GM21786 (cell line): ENCODE data around the gene CMTM5.

Source experiments
- ATAC-seq: cut with Tn5 transposase; IDR thresholded peaks from one replicate; pipeline ENCODE4 v1.9.1; 2021; ENCODE audit not compliant: unreplicated experiment

The CMTM5 gene, protein sequence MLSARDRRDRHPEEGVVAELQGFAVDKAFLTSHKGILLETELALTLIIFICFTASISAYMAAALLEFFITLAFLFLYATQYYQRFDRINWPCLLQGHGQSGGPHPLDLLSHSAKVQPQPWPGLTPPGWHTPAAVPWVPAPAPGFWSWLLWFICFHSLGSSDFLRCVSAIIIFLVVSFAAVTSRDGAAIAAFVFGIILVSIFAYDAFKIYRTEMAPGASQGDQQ

DNA sequence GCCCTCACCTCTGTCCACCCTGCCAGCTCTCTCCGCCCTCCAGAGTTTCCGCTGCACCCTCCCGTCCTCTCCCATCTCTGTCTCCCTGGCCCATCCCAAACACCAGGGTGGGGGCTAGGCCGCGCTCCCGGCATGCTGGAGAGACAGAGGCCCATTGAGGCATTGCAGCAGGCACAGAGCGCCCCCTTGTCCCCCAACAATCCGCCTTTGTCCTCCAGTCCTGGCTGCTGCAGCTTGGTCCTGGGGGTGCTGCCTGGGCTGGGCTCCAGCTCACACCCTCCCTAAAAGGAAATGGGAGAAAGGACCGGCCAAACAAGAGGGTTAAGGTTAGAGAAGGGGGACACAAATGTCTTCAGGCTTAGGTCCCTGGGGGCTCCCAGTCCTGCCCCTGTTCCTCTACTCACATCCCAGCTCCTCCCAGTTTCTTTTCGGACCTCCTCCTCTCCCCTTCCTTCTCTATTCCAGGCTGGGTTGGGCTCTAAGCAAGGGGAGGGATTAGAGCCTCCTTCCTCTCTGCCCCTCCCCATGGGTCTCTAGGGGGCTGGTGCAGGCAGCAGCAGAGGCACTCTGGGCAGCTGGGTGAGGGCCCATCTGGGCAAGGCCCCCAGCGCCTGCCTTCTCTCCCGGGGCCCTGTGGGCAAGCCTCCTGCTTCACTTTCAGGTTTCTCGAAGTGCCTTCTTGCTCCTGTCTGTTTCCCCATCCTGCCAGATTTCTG is at the start of gene CMTM5:
CMTM5 (plus strand) TSS at position 565 of the 716 bp plus-strand sequence. CDS start 206 bp downstream, outside the sequence.
- no peak for ATAC-seq

DNA sequence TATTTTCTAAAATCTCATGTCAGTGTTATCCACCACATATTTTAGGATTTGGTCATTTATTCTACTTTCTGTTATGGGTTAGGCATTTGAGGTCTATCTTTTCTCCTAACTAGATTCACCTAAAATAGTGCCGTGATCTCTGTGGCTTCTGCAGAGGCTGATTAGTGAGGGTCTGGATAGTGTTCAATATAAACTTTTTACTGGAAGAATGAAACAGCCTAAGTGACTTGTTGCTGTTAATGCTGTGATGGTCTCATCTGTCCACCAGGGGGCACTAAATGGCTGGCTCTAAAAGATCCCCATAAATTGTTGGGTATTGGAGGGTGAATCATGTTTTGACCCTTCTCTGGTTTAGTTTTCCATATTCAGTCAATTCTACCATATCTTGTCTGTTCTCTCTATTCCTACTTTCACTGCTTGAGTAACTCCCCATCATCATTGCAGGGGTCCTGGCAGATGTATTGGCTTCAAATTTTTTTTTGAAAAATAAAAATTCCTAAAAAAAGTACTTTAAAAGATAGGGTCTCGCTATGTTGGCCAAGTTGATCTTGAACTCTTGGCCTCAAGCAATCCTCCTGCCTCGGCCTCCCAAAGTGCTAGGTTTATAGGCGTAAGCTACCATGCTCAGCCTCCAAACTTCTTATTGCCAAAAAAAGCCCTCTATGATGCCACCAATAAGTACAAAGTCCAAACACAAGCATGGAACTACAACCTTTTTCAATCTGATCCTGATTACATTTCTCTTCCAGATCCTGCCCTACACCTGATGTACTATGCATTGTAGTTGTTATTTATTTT is 48.7 kb upstream of the CMTM5 start:
- no peak for ATAC-seq

DNA sequence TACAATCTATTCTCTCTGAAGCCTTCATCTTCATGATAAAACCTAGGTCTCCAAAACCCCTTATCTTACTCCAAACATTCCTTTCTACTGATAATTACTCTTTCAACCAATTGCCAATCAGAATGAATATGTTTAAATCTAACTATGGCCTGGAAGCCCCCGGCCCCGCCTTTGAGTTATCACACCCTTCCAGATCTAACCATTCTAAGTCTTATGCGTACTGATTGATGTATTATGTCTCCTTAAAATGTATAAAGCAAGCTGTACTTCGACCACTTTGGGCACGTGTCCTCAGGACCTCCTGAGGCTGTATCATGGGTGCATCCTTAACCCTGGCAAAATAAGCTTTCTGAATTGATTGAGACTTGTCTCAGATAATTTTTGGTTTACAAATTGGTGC is 41.2 kb upstream of the CMTM5 start:
- ATAC-seq = no peak

DNA sequence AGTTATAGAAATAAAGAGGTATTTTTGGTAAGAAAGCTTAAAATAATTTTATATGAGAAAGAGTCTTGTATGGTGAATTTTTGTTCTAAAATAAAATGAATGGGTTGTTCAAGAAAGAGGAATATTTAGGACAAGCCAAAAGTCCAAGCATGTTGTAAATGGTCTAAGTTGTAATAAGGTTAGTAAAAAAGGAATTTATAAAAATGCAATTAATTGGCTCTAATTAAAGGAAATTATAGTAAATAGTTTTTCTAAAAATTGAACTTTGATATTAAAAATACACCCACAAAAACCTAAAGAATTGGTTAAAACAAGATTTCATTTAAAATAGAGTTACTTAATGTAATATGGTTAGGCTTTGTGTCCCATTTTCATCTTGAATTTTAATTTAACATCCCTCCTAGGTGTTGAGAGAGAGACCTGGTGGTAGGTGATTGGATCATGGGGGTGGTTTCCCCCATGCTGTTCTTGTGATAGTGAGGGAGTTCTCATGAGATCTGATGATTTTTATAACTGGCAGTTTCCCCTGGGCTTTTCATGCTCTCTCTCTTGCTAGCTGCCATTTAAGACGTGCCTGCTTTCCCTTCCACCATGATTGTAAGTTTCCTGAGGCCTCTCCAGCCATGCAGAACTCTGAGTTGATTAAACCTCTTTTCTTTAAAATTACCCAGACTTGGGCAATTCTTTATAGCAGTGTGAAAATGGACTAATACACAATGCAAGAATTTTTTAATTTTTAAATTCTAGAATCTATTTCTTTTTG is 37.2 kb upstream of the CMTM5 start:
- no peak for ATAC-seq

DNA sequence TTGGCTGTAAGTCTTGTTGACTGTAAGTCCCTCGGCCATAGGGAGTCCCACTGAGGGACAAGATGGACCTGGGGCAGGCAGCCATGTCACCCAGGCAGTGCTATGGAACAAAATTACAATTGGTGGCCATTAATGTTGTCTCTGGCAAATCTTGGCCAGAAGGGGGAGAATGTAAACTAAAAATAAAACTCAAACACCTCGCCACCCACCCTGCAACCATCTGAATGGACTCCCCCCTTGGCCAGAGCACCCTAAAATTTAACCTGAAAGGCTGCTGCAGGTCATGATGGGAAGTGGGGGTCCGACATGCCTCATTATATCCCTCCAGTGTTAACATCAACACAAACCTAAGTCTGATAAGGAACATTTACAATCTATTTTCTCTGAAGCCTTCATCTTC is 32.4 kb upstream of the CMTM5 start:
- no peak for ATAC-seq

DNA sequence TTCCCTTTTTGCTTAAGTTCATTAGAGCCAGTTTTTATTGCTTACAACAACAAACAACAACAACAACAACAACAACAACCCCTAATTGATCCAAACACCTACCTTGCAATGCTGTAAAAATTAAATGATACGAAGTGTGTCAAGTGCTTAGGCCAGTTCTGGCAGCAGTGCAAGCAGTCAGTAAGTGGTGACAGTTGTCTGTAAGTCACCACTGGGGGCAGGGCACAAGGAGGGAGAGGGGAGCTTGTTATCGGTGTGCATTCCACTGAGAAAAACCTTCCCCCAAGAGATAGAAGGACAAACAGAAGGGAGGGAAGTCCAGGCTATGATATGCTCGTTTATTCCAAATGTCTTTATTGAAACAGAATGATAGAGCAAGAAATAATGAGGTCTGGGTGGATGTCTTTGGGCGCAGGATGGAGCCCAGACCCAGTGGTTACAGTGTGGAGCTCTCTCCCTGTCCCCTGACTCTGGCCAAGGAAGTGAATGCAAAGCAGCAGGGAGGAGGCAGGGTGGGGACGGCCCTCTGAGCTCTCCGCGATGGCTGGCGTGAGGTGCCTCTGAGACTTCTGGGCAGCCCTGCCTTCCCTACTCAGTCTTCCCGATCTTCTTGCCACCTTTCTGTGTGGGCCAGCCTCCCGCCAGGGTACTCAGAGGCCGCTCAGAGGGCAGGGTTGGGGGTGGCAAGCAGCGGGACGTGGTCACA is 30.7 kb upstream of the CMTM5 start:
- ATAC-seq = no peak

DNA sequence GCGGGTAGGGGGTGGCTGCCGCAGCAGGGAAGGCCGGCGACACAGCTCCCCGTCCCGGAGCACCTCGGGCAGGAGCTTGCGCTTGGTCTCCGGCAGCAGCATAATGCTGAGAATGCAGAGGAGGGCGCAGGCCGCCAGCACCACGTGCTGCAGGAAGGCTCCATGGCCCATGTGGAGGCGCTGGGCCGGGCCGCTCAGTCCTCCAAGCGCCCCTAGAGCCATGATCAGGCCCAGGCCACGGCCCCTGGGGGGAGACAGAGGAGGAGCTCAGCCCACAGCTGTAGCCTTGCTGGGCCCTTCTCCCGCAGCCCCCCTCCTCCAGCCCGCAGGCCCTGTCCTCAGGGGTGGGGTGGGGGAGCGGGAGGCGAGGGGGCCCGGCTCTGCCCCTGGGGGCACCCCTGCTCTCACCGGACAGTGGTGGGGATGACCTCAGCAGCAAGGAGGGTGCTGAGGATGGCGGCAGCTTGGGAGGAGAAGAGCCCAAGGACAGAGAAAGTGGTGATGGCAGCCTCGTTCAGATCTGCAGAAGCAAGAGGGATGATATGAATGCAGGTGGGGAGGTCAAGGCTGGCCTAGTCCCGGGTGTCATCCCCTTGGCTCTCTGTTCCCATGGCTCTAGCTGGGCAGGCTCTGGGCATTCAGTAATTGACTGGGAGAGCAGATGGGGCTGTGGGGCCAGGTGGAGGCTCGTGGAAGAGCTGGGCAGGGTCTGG is 30.0 kb upstream of the CMTM5 start:
- no peak for ATAC-seq

DNA sequence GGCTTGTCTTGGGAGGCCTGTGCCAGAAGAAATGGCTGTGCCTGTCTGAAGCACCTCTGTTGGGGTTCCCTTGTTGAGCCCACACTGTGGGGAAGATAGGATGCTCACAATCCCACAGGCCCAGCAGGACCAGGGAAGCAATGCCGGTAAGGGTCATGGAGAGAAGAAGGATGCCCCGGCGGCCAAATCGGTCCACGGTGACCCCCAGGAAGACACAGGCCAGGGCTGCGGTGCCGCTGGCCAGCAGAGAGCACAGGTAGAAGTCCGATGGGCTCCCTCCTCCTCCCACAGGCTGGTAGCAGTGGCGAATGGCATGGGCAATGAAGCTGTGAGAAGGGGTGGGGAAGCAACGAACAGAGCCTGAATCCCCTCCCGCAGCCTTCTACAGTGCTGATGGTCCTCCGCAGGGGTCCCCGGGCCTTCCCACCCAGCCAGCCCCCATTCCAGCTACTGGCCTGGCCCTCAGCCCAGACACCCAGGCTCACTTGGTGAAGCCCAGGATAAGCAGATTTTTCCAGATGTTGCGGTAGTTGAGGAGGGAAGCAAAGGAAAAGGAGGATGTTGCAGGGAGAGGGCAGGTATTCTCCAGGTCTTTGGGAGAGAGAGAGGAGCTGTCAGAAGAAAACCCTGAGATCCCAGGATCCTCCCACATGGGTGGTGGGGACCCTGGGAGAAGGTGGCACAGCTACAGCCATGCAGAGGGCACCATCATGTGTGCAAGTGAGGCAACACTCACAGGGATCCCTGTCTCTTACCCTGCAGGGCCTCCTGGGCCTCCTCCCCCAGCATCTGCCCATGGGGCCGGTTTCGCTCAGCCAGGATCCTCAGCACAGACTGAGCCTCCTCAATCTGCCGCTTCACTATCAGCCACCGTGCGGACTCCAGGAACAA is 29.2 kb upstream of the CMTM5 start:
- no peak for ATAC-seq

DNA sequence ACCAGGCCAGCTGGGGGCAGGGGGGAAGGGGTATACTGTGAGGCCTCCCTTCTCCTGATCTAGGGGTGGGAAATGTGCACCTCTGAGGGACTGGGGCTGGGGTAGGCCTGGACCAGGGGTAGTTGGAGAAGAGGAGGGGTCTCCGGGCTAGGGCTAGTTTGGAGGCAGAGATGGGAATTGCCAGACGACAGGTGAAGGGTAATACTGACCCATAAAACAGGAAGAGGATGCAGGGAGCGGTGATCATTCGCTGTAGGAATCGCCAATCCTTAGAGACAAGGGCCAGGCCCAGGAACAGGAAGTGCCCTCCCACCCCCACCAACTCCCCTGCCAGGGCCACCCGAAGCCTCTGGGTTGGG is 28.6 kb upstream of the CMTM5 start:
- ATAC-seq = no peak

DNA sequence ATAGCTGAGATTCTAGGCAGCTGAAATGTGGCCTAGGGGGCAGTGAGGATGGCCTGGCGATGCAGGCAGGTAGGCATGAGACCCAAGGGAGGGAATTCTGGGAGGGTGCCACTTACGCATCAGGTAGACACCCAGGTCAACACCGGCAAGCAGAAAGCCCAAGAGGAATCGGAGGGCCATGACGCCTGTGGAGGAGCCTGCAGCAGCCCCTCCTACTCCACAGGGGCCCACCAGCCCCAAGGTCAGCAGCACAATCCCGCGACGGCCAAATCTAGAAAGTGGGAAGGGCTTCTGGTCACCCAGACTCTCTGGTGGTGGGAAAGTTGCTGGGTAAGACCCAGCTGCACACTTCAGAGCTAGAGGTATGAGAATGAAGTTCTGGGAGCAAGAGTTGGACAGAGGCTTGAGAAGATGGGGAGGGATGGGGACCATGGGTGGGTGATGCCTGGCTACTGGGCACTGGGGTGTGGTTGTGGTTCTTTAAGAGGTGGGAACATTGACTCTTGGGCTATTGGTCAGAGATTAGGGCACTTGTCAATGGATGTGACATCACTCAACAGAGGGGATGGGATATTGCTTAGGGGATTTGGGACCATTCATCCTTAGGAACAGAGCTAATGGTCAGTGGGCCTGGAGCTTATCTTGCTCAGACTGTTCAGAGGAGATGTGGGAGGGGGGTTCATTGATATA is 27.5 kb upstream of the CMTM5 start:
- no peak for ATAC-seq

DNA sequence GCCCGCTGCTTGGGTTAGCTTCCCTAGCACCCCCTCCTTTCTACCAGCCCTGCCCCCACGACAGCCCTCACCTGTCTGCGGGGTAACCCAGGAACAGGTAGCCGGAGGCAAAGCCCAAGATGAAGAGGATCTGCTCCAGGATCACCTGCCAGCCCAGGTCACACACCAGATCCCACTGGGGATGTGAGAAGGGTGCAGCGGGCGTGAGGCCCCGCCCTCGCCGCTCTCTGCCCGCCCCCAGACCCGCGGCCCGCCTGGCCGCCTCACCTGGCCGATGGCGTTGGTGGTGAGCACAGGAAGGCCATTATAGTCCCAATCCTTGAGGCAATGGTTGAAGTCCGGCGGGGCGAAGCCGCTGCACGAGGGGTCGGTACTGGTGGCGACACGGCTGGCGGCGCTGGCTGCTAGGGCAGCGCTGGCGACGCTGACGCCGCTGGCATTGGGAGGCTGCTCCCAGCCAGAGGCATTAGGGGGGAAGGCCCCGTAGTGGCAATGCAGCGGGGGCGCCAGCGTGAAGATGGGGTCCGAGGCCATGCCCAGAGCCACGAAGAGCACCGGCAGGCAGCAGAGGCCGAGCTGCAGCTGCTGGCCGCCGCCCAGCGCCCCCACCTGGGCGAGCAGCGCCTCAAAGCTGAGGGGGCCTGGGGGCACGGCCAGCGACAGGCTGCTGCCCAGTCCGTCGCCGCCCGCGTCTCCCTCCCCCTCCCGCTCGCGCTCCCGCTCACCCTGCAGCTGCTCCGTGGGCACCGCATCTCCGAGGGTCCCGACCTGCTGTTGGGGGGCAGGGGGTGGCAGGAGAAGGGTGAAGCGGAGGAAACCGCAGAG is 25.0 kb upstream of the CMTM5 start:
- no peak for ATAC-seq

DNA sequence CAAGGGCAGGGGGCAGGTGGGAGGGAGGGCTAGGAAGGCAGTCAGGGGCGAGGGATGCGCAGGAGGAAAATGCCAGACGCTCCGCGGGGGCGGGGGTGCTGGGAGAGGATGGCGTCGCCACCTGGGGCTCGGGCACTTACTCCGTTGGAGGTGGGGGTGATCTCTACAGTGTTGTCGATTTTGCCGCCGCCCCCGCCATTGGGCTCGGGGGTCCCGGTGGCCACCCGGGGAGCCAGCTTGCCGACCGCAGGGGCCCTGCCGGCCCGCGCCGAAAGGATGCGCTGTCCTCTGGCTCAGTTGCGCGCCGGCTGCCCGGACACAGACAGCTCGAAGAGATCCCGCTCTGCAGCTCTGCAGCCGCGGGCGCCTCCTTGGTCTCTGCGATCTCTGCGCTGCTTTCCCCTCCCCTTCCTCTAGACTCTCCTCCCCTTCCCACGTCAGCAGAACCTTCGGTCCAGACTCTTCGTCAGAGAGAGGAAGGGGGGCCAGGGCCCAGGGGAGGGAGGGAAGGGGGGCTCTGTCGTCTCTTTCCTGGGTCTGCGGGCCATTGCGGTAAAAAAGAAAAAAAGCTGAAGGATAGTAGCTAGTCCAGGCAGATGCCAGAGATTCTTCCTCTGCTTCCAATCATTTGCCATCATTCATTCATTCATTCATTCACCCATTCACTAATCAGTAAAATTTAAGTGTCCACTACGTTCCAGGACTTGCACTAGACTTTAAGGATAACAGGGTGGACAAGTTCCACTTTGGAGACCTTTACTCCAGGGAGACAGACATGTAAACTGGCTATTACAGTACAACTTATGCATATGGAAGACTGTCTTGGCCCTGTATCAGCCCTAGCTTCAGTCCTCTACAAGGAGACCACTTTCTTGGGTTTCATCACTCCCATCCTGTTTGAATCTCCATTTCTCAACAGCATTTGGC is 24.1 kb upstream of the CMTM5 start, which contains the start of gene SLC22A17:
SLC22A17 (minus strand) TSS at position 382 of the 927 bp plus-strand sequence.
- ATAC-seq = no peak

DNA sequence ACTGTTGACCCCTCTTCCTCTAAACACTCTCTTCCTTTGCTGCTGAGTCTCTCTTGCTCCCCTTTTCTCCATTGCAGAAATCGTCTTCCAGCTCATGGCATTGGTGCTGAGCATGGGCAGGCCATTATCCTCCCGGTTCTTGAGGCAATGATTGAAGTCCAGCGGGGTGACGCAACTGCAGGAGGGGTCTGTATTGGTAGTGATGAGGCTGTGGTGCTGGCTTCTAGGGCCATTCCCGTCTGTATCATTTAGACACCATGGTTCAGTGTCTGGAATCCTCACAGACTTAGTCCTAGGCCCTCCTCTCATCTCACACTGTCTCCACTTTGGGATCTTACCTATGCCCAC is 23.4 kb upstream of the CMTM5 start:
- ATAC-seq = no peak

DNA sequence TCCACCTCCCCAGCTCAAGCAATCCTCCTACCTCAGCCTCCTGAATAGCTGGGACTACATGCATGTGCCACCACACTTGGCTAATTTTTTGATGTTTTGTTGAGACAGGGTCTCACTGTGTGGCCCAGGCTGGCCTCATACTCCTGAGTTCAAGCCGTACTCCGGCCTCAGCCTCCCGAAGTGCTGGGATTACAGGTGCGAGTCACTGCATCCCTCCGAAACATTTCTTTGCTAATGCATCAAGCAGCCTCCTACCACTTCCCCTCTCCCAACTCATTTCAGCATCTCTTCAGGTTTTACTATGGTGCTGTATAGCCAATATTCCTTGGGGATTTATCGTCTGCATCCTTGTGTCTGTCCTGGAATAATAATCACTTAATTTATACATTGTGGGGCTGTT is 21.9 kb upstream of the CMTM5 start:
- no peak for ATAC-seq

DNA sequence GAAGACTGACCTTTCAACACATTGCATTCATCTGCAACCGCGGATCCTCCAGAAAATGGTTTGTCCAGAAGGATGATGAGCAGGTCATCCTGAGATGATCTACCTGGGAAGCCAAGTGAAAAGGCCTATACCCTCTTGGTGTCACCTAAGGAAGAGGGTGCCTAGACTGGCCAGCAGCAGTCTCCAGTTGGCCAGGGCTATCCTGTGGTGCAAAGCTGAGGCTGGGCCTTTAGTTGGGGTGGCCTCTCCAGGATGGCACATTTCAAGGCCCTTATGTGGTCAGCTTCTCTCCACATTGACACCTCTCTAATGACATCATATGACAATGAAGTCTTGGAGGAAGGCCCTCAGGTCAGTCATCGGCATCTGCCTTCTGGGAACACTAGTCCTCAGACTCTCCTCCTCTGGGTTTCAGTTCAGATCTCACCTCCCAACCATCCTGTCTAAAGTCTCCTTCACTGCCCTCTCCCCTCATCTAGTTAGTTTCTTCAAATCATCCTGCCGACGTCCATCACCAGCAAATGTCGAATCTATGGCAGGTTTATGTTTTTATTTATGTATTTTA is 20.9 kb upstream of the CMTM5 start:
- no peak for ATAC-seq

DNA sequence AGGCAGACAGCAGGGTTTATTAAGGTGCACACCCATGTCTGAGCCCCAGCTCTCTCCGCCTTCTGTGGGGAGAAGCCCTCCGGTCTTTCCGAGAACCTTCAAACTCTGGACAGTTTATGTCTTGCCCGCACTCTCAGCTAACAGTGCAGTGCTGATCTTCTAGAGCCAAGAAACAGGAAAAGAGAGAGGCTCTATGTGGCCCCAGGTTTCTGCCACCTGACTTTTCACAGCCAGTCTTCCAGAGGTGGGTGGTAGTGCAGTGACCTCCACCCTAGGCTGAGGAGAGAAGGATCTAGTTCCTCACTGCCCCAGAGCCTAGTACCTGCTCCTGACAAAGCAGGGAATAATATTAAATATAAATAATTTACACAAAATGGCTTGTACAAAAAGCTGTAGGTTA is 20.2 kb upstream of the CMTM5 start:
- ATAC-seq = no peak
